Adrenal gland (tissue), 12 donors: ENCODE results near the gene ERN1. TPM values are rescaled to one million over a fixed set of nuclear protein-coding genes. Genes with fewer than 3 reads are reported as not detected.

Experiments used
- DNase-seq, 7 donors: peaks; one replicate each; pipeline ENCODE4 v3.0.0-alpha.2; 2019 to 2020
- H3K27ac ChIP-seq, 5 donors: fragments of 200-600 bp; sonication (generic) in 4 of 5; 1 replicate in 3 of 5; 2 replicates in 2 of 5; pipeline versions ENCODE4 v1.5.1 to v1.8.0; 2016 to 2020; ENCODE audit warnings: mild to moderate bottlenecking in 1 of 5
- H3K27me3 ChIP-seq: fragments of 200-600 bp; 2 replicates; pipeline ENCODE4 v1.8.0; 2021
- H3K36me3 ChIP-seq, 2 donors: fragments of 200-600 bp; replicated peaks in 1 of 2; 1 replicate in 1 of 2; 2 replicates in 1 of 2; pipeline versions ENCODE4 v1.5.1 to v1.8.0; 2018 to 2022
- H3K4me1 ChIP-seq, 2 donors: fragments of 200-600 bp; replicated peaks in 1 of 2; 1 replicate in 1 of 2; 2 replicates in 1 of 2; pipeline versions ENCODE4 v1.5.1 to v1.8.0; 2018 to 2021
- H3K4me3 ChIP-seq, 4 donors: fragments of 200-600 bp; sonication (generic) in 3 of 4; one replicate each; pipeline ENCODE4 v1.5.1; 2016 to 2018
- H3K9me3 ChIP-seq, 3 donors: fragments of 200-600 bp; sonication (generic) in 1 of 3; replicated peaks in 1 of 3; 1 replicate in 2 of 3; 2 replicates in 1 of 3; pipeline versions ENCODE4 v1.5.1 to v1.8.0; 2016 to 2021
- POLR2A ChIP-seq, 2 donors: fragments of 450-650 bp; IDR thresholded peaks; one replicate each; pipeline ENCODE4 v1.6.1; 2017; ENCODE audit warnings: antibody characterized with exemption in 2 of 2, mild to moderate bottlenecking in 2 of 2, moderate library complexity in 1 of 2
- WGBS, 4 donors: extraction: QIAGEN DNeasy Blood & Tissue Kit in 2 of 4; methylation state at CpG; one replicate each; pipeline versions ENCODE4 v1.1.5 to v1.1.7; 2013 to 2017; 5-methylcytosine and 5-hydroxymethylcytosine counted together
- intact Hi-C, 2 donors: fragments of 100-400 bp; cut with DNase I; formaldehyde crosslinking; loops; one replicate each; pipeline versions ENCODE4 v1.14.1 to v1.15.0; 2022 to 2023
- polyA plus RNA-seq, 3 donors: library from polyadenylated mRNA; stranded (reverse); fragments of 200-250 nt in 2 of 3; fragments of 350-450 nt in 1 of 3; fragmentation: Illumina TruSeq in 1 of 3; extraction: RNeasy Lipid Tissue Mini Kit (QIAGEN cat#74804) in 1 of 3; gene quantifications; one replicate each; pipeline ENCODE4 v1.2.3, GENCODE V29; 2013 to 2014
- total RNA-seq, 9 donors: library from RNA; depleted of rRNA in 4 of 9; stranded (reverse); fragments of >200 nt in 4 of 9; fragments of 120-200 nt in 1 of 9; fragmentation: NEBNext Ultra II Directional in 1 of 9; extraction: Animal tissue kit (Norgen Biotek cat#: 25700) in 1 of 9; gene quantifications; one replicate each; pipeline versions ENCODE4 v1.1.0 to v1.2.4, GENCODE V29; 2013 to 2023
- TF ChIP-seq, protein P1 (sequence below), 6 experiments: fragments of 450-650 bp in 4 of 6; fragments of 200-600 bp in 2 of 6; sonication (generic) in 1 of 6; IDR thresholded peaks; 1 replicate in 5 of 6; 2 replicates in 1 of 6; pipeline versions ENCODE4 v1.5.1 to v1.8.0; 2016 to 2021; ENCODE audit warnings: antibody characterized with exemption in 6 of 6, mild to moderate bottlenecking in 2 of 6, moderate library complexity in 1 of 6
- donor health status: healthy with polysubstance abuse.
- donor health status: Bipolar disorder and iron deficiency.
- donor health status: DM: yes; HTN: yes; CAD: no.
- donor health status: DM: no; HTN: no; CAD: no.
- donor health status: DM: no; HTN: no; CAD: no.
- donor health status: DM: yes; HTN: yes; CAD: no.

ERN1 gene
- total and polyA plus RNA-seq, 12 donors, result 31.9 to 205 (median 63.1) TPM

DNA sequence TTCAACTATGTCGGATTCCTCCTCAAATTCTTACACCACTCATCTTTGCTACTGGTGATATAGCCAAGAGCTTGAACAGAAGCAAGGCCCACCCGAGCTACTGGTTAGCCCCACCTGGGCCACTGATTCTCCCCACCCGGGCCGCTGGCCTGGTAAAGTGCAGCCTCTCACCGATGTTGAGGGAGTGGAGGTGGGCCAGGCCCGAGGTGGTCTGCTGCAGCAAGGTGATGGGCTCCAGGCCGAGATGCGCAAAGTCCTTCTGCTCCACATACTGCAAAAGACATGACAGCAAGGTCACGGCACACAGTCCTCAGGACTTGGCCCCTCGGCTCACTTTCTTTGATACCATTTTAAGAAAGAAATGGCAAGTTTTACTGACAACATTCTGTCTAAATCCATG, 76.8 kb downstream of the ERN1 start:
- WGBS, 4 donors, result 89 to 93% (median 91%) methylated on average over 8 to 10 of the region's 10 CpGs
- no peaks in the 10 kb centered on the region for H3K27me3 ChIP-seq
- H3K4me1 ChIP-seq, result no peaks in the 10 kb centered on the region
- DNase-seq, result no peak
- TF ChIP-seq, protein P1, sequence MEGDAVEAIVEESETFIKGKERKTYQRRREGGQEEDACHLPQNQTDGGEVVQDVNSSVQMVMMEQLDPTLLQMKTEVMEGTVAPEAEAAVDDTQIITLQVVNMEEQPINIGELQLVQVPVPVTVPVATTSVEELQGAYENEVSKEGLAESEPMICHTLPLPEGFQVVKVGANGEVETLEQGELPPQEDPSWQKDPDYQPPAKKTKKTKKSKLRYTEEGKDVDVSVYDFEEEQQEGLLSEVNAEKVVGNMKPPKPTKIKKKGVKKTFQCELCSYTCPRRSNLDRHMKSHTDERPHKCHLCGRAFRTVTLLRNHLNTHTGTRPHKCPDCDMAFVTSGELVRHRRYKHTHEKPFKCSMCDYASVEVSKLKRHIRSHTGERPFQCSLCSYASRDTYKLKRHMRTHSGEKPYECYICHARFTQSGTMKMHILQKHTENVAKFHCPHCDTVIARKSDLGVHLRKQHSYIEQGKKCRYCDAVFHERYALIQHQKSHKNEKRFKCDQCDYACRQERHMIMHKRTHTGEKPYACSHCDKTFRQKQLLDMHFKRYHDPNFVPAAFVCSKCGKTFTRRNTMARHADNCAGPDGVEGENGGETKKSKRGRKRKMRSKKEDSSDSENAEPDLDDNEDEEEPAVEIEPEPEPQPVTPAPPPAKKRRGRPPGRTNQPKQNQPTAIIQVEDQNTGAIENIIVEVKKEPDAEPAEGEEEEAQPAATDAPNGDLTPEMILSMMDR (IDR thresholded peaks at IDR 0.05), result no peak
- TF ChIP-seq POLR2A (IDR thresholded peaks at IDR 0.05), result no peak
- no peaks in the 10 kb centered on the region for H3K9me3 ChIP-seq
- H3K36me3 ChIP-seq, result peaks cover 0 to 97% of the 10 kb centered on the region in 2 donors
- intact Hi-C loops, result no loop called here
- H3K27ac ChIP-seq, result no peak overlapping the region
- no peak overlapping the region for H3K4me3 ChIP-seq

DNA sequence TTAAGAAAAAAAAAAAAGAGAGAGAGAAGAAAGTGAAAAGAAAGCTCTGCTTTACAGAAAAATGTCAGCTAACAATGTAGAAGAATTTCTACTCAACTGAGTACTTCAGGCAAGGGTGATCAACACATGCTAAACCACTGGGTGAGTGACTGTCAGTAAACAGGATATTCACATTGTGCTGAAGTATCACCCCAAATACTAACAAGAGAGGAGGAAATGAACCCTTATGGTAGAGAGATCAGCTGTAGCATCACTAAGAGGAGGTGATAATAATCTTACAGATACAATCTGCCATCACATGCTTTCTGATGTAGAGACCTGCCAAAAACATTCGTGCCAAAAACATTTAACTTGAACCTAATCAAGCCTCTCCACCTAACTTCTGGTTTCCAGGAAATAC, 78.8 kb downstream of the ERN1 start:
- TF ChIP-seq, protein P1 (IDR thresholded peaks at IDR 0.05), result no peak
- TF ChIP-seq POLR2A (IDR thresholded peaks at IDR 0.05), result no peak
- no peaks in the 10 kb centered on the region for H3K27me3 ChIP-seq
- no peaks in the 10 kb centered on the region for H3K4me1 ChIP-seq
- no peak overlapping the region for H3K27ac ChIP-seq
- peaks cover 0 to 99% of the 10 kb centered on the region in 2 donors for H3K36me3 ChIP-seq
- WGBS, 4 donors, result 35 to 54% (median 53%) methylated on average over 1 of the region's 1 CpG
- H3K9me3 ChIP-seq, result no peaks in the 10 kb centered on the region
- no peak overlapping the region for H3K4me3 ChIP-seq
- intact Hi-C loops, result no loop called here
- DNase-seq, result no peak

DNA sequence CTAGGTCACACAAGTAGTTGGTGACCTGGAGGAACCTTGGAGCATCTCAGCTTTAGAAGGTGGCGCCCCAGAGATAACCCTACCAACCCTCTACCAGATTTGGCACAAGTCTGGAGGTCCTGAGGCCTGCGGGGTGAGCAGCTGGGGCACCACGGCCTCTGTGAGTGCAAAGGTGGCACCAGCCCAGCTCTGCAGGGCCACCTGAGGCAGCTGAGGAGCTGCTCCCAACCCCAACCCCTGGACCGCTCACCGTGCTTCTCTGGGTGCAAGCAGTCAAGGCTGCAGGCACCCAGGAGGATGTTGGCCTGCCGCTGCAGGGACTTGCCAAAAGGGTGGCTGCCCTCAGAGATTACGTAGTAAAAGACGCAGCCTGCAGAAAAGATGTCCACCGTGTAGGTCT, 81.1 kb downstream of the ERN1 start:
- no peaks in the 10 kb centered on the region for H3K4me1 ChIP-seq
- H3K9me3 ChIP-seq, result no peaks in the 10 kb centered on the region
- no peak overlapping the region for H3K4me3 ChIP-seq
- H3K27me3 ChIP-seq, result no peaks in the 10 kb centered on the region
- intact Hi-C loops, result no loop called here
- TF ChIP-seq POLR2A (IDR thresholded peaks at IDR 0.05), result no peak
- TF ChIP-seq, protein P1 (IDR thresholded peaks at IDR 0.05), result no peak
- 79 to 87% (median 86%) methylated on average over 6 to 9 of the region's 9 CpGs for WGBS, 4 donors
- H3K36me3 ChIP-seq, result peaks cover 0 to 99% of the 10 kb centered on the region in 2 donors
- no peak for DNase-seq
- no peak overlapping the region for H3K27ac ChIP-seq

DNA sequence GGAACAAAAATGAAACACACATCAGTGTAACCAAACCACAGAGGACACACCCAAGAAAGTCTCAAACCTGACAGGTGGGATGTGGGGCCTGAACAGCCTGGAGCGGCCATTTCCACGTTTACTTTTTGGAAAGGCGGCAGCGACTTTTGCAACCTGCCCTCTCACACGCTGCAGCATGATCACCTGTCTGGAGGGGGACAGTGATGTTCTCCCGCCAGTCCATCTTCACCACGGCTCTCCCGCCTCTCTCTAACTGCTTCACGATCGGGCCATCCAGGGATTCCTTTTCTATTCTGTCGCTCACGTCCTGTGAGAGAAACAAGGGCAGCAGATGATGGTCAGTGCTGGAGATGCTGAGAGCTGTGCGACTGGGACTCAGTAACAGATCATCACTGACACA, 84.8 kb downstream of the ERN1 start:
- Histone ChIP-seq H3K27me3 (no peaks in the 10 kb centered on the region), H3K27ac (no peak overlapping the region), H3K36me3 (peaks cover 0 to 67% of the 10 kb centered on the region in 2 donors), H3K9me3 (no peaks in the 10 kb centered on the region), H3K4me1 (peaks cover 11 to 20% of the 10 kb centered on the region in 2 donors), H3K4me3 (no peak overlapping the region)
- TF ChIP-seq POLR2A (IDR thresholded peaks at IDR 0.05), result no peak
- TF ChIP-seq, protein P1 (IDR thresholded peaks at IDR 0.05), result no peak
- 79 to 84% (median 83%) methylated on average over 13 of the region's 13 CpGs for WGBS, 4 donors
- no peak for DNase-seq
- intact Hi-C loops, result no loop called here
